DMS 273 (cell line): Measurements from ENCODE around the gene PDE6C.

Experiments used
- DNase-seq: peaks from one replicate; lab custom pipeline; 2025; ENCODE audit not compliant: unreplicated experiment; lab: John Stamatoyannopoulos, UW

Gene PDE6C

GRCh38 chr10:93697207-93697606, 84.9 kb downstream of the PDE6C start:
- DNase-seq, result no peak

- DNase-seq, result peak; percentile 56
Observed at GRCh38 chr10:93701866-93702209, 89.5 kb downstream of the PDE6C start.

GRCh38 chr10:93702210-93703001, 90.1 kb downstream of the PDE6C start, which contains the start of gene FRA10AC1:
Gene FRA10AC1, minus strand, starts transcription at chr10:93702592. Its CDS starts 2,486 bp downstream, at chr10:93700106.
- peak; percentile 92 for DNase-seq

GRCh38 chr10:93703066-93703465, 90.7 kb downstream of the PDE6C start:
- DNase-seq, result peak; percentile 45

GRCh38 chr10:93703841-93704240, 91.5 kb downstream of the PDE6C start:
- DNase-seq, result no peak

- no peak for DNase-seq
Observed at GRCh38 chr10:93704451-93704850, 92.1 kb downstream of the PDE6C start.

GRCh38 chr10:93707623-93708022, 95.3 kb downstream of the PDE6C start:
- DNase-seq, result no peak

- DNase-seq, result no peak
Observed at GRCh38 chr10:93710333-93710909, 98.1 kb downstream of the PDE6C start.

- DNase-seq, result no peak
Observed at GRCh38 chr10:93711891-93712290, 99.6 kb downstream of the PDE6C start.

- peak; percentile 4 for DNase-seq
Observed at GRCh38 chr10:93712593-93712992, 100.3 kb downstream of the PDE6C start.

- DNase-seq, result no peak
Observed at GRCh38 chr10:93715345-93715744, 103.0 kb downstream of the PDE6C start.
